ENCODE data around the gene COLGALT1.
"Not testable (repeated sequence)": the region's sequence is repeated elsewhere in the genome, so short reads cannot be mapped to it uniquely, and the experiment has no call there.

The COLGALT1 gene

DNA sequence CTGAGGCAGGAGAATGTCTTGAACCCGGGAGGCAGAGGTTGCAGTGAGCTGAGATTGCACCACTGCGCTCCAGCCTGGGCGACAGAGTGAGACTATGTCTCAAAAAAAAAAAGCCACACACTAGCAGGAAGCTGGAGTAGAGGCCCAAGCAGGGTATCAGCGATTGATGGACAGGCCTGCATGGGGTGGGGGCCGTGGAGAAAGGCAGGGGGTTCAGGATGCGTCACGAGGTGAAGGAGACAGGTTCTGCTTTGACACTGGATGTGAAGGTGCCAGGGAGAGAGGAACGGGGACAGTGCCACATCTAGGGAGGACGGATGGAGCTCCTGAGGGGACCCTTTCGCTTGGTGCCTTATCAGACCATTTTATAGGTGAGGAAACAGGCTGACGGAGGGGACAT is 7.1 kb downstream of the COLGALT1 start:
- DNase-seq: no peak

DNA sequence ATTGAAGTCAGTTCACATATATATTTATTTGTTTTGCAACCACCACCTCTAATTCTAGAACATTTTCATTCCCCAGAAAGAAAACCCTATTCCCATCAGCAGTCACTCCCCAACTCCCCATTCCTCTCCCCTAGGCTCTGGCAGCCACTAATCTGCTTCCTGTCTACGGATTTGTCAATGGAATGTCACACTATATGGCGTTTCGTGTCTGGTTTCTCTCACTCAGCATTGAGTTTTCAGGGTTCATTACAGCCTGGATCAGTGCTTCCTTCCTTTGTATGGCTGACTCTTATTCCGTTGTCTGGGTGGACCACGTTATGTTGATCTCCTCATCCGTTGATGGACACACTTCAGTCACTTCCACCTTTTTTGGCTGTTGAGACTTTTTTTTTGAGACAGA is 9.3 kb downstream of the COLGALT1 start:
- no peak for DNase-seq

DNA sequence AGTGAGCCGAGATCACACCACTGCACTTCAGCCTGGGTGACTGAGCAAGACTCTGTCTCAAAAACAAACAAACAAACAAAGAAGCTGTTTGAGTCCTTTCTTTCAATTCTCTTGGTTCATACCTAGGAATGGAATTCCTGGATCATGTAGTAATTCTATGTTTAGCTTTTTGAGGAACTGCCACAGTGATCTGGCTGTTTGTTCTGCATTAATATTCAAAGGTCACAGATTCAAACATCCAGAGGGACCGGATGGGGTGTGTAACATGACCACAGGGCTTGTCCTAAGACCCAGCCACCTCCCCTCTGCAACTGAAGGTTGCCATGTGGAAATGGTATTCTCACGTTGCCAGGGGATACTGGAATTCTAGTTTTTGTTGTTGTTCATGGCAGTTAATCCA is 10.2 kb downstream of the COLGALT1 start:
- no peak for DNase-seq

DNA sequence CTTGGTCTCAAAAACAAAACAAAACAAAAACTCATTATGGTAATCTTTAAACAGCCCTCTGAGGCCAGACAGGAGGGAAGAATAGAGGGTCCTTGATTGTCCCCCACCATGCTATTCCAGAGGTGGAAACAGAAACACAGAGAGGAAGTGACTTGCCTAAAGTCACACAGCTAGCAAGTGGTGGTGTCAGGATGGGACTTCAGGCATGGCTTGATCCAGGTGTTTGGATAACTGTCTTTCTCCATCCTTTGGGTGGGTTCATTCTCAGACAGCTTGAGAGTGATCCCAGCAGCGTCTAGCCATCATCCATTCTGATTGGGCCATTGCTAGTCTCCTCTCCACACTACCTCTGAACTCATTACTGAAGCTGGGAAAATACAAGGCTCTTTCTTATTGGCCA is 12.5 kb downstream of the COLGALT1 start:
- no peak for DNase-seq

DNA sequence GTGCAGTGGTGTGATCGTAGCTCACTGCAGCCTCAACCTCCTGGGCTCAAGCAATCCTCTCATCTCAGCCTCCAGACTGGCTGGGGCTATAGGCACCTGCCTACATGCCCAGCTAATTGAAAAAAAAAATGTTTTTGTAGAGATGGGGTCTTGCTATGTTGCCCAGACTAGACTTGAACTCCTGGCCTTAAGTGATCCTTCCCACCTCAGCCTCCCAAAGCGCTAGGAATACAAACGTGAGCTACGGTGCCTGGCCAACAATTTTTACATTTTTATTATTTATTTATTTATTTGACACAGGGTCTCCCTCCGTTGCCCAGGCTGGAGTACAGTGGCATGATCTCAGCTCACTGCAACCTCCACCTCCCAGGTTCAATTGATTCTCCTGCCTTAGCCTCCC is 14.8 kb downstream of the COLGALT1 start:
- DNase-seq: not testable (repeated sequence)

DNA sequence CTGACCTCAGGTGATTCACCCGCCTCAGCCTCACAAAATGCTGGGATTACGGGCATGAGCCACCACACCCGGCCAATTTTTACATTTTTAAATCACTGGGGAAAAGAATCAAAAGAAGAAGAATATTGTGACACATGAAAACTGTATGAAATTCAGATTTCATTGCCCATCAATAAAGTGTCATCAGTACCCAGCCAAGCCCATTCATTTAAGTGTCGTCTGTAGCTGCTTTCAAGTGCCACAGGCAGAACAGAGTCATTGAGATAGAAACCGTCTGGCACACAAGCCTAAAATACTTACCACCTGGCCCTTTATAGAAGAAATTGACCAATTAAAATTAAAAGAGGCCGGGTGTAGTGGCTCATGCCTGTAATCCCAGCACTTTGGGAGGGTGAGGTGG is 15.3 kb downstream of the COLGALT1 start:
- no peak for DNase-seq

DNA sequence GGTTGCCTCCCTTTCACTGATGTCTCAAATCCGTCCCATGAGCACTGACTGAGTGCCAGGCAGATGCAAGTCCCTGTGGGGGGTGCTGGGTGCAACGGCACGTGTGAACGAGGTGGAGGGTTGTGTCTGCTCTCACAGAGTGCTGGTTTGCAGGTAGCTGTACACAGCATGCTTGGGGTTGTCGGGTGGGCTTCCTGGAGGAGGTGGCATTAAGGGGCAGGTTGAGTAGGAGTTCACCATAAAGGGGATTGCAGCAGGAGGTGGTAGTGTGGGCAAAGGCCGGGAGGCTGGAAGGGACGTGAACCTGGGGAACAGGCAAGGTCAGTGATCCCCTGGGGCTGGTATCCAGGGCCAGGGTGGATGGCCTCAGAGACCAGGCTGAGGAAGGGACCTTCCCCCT is 17.2 kb downstream of the COLGALT1 start:
- no peak for DNase-seq

DNA sequence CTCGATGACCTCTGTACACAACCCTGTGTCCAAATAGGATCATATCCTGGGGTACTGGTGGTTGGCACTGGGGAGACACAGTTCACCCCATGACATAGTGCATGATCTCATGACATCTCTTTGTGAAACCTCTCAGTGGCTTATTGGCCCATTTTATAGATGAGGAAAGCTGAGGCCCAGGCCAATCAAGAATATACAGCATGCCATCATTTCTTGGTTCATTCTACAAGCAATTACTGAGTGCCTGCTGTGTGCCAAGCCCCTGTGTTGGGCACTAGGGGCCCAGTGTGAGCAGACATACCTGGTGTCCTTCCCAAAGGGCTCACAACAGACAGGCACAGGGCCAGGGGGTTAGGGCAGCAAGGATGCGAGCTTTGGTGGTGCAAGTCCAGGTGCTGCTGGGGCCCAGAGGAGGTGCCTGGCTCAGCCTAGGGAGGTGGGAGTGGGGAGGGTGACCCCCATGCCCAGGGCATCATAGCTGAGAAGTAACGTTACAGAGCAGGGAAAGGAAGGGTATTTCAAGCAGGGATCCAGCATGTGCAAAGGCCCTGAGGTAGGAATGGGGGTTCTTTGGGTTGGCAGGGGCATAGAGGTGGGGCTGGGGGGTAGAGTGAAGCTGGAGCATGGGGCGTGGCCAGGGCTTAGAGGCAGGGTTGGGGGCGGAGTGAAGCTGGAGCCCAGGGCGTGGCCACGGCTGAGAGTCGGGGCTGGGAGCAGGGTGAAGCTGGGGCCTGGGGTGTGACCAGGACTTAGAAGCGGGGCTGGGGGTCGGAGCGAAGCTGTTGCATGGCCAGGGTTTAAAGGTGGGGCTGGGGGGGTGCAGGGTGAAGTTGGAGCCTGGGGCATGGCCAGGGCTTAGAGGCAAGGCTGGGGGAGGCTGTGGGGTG is 20.7 kb downstream of the COLGALT1 start:
- no peak for DNase-seq

DNA sequence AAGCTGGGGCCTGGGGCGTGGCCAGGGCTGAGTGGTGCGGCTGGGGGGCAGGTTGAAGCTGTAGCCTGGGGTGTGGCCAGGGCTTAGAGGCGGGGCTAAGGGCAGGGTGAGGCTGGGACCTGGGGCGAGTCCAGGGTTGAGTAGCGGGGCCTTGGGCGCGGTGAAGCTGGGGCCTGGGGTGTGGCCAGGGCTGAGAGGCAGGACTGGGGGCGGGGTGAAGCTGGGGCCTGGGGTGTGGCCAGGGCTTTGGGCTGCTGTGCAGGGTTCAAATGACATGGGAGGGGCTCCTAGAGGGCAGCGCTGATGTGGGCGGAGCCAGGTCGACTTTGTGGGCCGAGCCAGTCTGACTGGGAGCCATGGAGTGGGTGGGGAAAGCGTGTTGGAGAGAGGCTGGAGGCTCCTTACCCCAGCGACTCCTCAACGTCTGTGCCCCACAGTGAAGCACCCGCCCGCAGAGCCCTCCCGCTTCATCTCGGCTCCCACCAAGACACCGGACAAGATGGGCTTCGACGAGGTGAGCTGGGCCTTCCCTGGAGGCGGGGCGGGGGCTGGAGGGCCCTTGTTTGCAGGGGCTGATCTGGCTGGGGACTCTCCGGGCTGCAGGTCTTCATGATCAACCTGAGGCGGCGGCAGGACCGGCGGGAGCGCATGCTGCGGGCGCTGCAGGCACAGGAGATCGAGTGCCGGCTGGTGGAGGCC is 21.5 kb downstream of the COLGALT1 start:
- DNase-seq: no peak

DNA sequence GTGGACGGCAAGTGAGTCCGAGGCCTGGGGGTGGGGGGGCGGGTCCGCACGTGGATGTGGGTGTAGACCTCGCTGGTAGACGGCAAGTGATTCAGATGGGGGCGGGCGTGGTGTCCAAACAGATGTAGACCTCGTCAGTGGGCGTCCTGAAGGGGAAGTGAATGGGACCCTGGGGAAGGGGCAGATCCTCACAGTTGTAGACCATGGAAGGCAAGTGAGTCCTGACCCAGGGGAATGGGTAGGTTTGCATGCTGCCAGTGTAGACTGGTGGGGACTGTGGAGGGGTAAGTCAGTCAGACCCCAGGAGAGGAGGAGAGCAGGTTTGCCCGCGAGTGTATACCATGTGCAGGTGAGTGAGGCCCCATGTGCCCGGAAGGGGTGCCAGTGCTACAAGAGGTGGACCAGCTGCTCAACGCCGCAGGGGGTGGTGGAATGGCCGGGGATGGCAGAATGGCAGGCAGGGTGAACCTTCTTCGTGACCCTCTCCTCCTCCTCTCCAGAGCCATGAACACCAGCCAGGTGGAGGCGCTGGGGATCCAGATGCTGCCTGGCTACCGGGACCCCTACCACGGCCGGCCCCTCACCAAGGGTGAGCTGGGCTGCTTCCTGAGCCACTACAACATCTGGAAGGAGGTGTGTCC is 22.1 kb downstream of the COLGALT1 start:
- DNase-seq: no peak

DNA sequence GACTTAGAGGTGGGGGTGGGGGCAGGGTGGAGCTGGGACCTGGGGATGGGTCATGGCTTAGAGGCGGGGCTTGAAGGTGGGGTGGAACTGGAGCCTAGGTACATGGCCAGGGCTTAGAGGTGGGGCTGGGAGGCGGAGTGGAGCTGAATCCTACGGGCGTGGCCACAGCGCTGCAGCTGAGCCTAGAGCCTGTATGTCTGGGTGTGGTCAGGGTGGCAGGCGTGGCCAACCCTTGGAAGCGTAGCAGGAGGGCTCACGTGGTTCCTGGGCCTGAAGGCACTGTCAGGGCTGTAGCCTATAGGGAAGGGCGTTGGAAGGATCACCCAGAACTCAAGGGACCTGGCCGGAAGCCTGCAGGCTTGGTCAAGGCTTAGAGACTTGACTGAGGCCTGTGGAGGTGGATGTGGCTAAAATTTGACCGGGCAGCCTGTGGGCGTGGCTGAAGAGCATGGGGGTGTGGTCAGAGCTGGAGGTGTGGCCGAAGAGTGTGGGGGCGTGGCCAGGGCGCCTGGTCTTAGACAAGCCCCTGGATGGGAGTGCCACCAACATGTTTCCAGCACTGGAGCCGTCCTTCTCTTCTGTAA is 24.3 kb downstream of the COLGALT1 start:
- DNase-seq: no peak

DNA sequence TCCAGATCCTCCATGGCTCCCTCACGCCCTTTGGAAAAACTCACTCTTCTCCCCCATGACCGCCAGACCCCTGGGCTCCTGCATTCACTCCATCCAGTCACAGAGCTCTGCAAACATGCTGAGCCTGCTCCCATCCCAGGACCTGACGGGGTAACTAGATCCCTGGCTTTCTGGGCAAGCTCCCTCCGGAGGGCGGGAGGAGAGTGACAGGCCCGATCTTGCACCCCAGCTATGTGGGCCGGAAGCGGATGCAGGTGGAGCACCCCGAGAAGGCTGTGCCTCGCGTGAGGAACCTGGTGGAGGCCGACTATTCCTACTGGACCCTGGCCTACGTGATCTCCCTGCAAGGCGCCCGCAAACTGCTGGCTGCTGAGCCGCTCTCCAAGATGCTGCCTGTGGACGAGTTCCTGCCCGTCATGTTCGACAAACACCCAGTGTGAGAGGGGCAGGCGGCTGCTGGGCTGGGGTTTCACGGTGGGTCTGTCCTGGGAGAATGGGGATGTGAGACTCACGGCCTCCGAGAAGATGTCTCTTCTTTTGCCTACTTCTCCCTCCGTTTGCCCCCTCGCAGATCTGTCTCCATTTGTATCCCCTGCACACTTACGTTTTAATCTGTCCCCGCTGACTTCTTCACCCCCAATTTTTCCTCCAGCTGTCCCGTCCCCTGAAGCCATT is 25.2 kb downstream of the COLGALT1 start:
- DNase-seq: no peak

DNA sequence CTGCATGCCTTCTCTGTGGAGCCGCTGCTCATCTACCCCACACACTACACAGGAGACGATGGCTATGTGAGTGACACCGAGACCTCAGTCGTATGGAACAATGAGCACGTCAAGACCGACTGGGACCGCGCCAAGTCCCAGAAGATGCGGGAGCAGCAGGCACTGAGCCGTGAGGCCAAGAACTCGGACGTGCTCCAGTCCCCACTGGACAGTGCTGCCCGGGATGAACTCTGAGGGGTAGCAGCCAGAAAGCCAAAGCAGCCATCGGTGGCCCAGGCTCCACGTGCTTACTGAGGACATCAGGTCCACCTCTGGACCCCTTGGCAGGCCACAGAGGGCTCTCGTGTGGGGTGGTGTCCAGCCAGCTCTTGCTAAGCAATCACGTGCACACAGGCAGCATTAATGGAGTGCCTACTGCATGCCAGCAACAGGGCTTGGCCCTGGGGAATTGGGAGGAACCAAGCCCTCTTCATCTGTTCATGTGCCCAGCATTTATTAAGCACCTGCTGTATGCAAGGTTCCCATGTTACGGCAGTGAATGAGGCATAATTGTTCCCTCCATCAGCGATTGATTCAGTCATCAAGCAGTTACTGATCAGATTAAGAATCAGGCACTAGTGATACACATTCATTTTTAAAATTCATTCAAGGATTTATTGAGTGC is 25.9 kb downstream of the COLGALT1 start:
- no peak for DNase-seq

DNA sequence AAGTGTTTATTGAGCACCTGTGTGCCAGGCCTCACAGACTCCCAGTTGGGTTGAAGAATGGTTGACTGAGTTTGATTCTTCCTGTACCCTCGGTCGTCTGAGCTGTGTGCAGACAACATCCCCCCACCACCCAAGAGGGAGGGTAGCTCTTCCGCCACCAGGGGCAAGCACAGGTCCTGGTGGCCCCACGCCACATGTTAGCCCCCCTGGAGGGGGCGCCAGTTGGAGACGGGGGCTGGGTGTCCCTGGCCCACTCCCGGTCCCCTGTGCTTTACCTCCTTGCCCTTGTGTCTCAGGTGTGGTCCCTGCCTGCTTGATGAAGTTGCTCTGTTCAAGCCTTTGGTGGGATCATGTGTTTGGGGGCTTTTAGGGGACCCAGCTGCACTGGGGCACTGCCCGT is 27.2 kb downstream of the COLGALT1 start:
- no peak for DNase-seq

DNA sequence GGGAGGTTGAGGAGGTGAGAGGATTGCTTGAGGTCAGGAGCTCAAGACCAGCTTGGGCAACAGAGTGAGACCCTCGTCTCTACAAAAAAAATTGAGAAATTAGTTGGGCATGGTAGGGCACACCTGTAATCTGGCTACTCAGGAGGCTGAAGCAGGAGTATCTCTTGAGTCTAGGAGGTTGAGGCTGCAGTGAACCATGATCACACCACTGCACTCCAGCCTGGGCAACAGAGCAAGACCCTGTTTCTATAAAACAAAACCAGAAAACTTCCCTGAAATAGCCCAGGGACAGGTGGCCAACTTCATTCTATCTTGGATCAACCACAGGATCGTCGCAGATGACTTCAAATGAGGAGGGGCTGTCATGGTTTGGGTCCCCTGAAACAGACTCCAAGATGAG is 28.7 kb downstream of the COLGALT1 start:
- no peak for DNase-seq

DNA sequence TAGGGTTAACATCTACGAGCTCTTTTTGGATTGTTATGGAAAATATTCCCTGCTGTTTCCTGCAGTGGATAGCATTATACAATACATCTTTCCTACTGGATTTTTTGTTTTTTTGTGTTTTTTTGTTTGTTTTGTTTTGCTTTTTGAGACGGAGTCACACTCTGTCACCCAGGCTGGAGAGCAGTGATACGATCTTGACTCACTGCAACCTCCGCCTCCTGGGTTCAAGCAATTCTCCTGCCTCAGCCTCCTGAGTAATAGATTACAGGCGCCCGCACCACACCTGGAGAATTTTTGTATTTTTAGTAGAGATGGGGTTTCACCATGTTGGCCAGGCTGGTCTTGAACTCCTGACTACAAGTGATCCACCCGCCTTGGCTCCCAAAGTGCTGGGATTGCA is 29.9 kb downstream of the COLGALT1 start:
- not testable (repeated sequence) for DNase-seq

DNA sequence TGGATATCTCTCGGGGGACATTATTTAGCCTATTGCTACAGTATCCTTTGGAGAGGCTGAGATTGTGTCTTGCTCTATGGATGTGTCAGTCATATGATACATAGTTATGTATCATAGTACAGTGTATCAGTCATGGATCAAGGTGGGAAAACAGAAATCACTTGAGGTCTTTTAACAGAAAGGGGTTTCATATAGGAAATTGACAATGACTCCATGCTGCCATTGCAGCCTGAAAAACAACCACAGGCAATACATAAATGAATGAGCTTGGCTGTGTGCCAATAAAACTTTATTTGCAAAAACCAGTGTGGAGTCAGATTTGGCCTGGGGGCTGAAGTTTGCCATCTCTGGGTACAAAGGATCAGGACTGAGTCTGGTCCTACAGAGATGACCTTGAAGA is 35.4 kb downstream of the COLGALT1 start:
- no peak for DNase-seq

DNA sequence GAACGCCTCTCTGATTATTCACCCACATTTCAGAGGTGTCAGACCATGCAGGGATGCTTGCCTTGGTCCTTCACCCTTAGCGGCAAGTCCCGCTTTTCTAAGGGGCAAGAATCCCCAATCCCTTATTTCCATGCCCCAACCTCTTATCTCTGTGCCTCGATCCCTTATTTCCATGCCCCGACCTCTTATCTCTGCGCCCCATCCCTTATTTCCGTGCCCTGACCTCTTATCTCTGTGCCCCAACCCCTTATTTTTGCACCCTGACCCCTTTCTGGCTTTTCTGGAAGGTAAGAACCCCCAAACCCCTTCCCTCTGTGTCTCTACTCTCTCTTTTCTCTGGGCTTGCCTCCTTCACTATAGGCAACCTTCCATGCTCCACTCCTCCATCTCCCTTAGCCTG is 38.8 kb downstream of the COLGALT1 start:
- DNase-seq: not testable (repeated sequence)

DNA sequence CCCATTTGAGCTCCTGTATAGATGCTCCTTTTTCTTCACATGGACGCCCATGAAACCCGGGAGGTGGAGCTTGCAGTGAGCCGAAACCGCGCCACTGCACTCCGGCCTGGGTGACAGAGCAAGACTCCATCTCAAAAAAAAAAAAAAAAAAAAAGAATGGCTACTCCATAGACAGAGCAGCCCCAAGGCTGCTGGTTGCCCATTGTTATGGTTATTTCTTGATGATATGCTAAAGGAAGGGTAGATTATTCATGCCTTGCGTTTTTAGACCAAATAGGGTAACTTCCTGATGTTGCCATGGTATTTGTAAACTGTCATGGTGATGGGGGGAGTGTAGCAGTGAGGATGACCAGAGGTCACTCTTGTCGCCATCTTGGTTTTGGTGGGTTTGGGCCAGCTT is 42.6 kb downstream of the COLGALT1 start:
- DNase-seq: not testable (repeated sequence)

DNA sequence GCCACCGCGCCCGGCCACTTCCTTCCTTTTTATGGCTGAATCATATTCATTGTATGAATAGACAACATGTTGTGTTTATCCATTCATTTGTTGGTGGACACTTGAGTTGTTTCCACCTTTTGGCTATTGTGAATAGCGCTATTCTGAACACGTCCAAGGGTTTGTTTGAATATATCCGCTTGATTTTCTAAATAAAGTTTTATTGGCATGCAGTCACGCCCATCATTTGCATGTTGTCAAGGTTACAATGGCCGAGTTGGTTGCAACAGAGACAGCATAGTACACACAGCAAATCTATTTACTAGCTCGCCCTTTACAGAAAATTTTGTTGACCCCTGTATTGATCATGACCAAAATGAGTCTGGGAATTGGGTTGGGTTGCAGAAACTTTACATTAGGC is 43.5 kb downstream of the COLGALT1 start:
- no peak for DNase-seq

DNA sequence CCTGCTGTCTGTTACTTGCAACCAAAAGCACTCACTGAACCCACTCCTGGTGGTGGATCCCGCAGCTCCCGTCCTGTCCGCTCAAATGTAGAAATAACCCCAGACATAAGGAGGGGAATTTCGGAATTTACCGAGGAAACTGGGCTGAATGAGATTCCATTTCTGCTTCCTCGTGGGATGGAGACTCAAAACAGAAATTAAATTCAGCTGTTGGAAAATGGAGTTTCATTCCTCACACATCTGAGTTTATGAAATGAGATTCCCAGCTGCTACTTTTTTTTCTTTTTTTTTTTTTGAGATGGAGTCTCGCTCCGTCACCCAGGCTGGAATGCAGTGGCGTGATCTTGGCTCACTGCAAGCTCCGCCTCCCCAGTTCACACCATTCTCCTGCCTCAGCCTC is 44.3 kb downstream of the COLGALT1 start:
- DNase-seq: no peak

DNA sequence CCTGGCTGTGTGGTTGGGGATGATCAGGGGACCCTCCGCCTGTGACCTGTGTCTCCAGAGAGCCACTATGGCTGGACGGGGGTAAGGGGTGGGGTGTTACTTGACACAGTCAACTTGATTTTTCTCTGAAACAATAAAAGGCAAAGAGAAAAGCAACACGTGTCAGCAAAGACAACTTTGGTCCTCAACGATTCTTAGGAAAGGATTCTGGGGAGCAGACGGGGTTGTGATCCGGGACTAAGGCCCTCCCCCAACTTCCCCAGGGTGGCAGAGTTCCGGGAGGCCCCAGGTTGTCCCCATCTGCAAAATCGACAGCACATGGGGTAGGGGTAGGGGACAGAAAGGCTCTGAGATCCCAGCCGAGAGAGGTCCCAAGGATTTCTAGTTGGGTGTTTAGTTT is 46.2 kb downstream of the COLGALT1 start:
- DNase-seq: no peak

Measured in C1 segment of cervical spinal cord (tissue), 14 donors.